GM11168 (cell line): ENCODE measurements around the gene MTG1.
"Not testable (repeated sequence)": the region's sequence is repeated elsewhere in the genome, so short reads cannot be mapped to it uniquely, and the experiment has no call there.

Source experiments
- in situ Hi-C: fragments of 300-500 bp; cut with MboI; formaldehyde crosslinking; loops from one replicate; pipeline ENCODE4 v1.12.0; 2022; ENCODE audit warnings: low sequenced_read_pairs; ENCODE audit not compliant: unreplicated experiment

Gene MTG1

DNA sequence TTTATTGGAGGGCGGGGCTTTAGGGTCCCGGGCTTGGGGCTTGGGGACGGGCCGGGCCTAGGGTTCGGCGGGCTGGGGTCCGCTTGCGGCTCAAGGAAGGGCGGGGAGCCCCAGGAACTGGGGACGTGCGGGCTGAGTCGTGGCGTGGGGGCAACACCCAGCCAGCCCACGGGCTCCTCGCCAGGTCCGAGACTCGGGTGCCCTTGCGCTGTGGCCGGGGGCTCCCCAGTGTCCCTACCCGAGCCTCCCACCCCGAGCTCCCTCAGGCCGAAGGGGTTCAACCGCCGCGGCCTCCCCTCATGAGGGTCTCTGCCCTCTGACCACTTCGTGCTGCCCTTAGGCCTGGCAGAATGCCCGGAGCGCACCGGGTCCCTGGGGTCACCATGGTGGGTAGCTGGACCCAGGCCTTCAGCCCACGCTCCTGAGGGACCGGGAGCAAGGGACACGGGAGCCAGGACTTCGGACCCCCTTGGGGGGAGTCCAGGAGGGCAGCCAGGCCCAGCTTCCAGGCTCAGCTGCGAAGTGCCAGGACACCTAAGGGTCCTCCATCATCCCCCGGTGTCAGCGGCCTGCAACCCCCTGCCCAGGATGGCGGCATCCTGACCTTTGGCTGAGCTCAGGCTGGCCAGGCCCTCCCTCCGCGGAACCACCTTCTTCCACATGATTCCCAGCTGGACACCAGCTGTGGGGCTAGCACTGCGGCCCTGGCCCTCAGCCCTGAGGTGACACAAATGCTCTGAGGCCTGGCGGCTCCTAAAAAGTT is 35.6 kb upstream of the MTG1 start:
- in situ Hi-C loops: no loop called here

DNA sequence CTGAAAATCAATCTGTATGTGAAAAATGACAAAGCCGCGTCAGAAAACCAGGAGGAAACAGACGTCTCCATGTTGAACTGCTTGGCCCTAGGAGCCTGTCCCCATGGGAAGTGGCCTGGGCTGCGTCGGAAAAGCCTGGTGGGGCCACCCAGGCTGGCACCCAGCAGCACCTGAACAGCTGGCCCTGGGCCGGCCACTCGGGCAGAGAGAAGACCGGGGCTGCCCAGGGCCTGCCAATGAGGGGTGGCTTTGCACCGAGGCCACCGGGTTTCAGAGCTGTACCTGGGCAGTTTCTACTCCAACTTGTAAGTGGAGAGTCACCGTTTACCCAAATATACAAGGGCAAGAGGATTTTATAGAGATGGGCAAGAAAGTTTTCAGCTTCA is 35.0 kb upstream of the MTG1 start:
- in situ Hi-C loops: no loop called here

DNA sequence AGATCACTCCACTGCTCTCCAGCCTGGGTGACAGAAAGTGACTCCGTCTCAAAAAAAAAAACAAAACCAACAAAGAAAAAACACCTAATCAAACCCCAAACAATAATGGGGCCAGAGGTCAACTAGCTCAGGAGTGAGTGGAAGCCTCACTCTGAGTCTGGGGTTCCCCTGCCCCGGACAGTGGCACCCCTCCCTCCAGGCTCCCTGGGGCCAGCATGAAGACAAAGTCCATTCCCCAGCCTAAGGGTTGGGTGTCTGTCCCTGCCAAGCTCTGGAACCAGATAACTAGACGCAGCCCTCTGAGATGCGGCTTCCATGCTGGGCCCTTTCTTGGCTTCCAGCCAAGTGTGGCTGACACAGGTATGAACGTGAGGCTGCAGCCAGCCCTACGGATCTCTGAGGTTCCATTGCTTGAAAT is 34.4 kb upstream of the MTG1 start:
- in situ Hi-C loops: no loop called here

DNA sequence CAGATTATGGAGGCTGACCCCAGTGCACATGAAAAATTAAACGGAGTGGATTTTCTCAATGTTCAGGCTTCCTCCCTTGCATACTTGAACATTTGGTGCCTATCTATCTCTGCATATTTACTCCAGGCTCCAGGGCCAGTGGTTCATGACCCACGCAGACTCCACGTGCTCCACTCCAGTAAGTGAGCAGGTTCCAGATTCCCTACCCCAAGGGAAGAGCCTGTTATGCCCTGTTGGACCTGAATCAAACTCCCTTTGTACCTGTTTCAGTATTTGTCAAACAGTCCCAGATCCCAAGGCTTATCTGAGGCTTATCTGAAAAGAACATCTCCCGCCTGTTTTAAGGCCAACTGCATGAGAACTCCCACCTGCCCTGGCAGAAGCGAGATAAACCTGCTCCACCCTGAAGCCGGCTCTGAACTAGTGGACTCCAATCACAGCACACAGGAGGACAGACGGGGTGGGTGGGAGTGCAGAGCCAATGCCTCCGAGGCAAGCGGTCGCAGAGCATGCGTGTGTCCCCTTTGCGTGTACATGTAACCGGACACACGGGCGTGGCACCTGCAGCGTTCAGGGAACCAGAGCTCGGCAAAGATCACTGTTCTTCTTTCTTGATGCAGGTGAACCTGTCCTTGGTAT is 33.9 kb upstream of the MTG1 start:
- in situ Hi-C loops: no loop called here

DNA sequence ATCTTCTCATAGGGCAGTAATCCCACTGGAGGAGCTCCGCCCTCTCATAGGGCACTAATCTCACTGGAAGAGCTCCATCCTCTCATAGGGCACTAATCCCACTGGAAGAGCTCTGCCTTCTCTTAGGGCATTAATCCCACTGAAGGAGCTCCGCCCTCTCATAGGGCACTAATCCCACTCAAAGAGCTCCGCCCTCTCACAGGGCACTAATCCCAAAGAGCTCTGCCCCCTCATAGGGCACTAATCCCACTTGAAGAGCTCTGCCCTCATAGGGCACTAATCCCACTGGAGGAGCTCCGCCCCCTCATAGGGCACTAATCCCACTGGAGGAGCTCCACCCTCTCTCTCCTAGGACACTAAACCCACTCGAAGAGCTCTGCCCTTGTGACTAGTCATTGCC is 32.7 kb upstream of the MTG1 start:
- in situ Hi-C loops: no loop called here

DNA sequence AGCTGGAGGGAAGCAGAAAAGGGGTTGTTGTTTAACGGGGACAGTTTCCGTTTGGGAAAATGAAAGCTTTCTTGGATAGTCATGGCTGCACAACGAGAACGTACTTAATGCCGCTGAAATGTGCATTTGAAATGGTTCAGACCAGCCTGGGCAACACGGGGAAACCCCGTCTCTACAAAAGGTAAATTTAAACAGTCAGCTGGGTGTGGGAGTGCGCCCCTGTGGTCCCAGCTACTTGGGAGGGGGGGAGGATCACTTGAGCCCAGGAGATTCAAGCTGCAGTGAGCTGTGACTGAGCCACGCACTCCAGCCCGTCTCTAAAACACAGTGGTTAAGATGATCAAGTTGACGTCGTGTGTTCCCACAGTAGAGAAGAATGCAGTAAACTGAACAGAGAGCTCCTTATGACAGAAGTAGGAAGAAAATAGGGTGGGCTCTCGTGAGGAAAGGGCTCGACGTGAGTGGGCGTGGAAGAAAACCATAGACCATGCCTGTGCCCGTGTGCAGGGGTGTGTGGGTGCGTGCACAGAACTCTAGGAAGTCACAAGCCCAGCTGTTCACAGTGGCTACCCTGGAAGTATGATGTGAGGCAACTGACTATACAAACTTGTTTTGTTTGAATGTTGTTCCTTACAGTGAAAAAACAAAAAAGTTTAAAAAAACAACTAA is 32.0 kb upstream of the MTG1 start:
- in situ Hi-C loops: no loop called here

DNA sequence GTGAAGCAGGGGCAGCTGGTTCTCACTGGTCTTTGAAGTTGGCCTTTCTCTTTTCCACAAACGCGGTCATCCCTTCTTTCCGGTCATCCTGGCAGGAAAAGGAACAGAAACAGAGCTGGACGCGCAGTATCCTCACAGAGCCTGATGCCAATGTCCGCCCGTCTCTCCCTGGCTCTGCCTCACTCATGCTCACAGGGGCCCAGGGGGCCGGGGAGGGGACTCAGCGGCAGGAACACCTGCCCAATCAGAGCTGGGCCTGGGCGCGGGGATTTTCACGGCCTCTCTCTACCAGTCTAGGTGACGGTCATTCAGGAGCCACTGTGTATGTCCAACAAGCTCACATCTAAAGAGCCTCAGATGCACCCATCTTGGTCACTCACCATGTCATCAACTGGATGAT is 31.1 kb upstream of the MTG1 start:
- in situ Hi-C loops: no loop called here

DNA sequence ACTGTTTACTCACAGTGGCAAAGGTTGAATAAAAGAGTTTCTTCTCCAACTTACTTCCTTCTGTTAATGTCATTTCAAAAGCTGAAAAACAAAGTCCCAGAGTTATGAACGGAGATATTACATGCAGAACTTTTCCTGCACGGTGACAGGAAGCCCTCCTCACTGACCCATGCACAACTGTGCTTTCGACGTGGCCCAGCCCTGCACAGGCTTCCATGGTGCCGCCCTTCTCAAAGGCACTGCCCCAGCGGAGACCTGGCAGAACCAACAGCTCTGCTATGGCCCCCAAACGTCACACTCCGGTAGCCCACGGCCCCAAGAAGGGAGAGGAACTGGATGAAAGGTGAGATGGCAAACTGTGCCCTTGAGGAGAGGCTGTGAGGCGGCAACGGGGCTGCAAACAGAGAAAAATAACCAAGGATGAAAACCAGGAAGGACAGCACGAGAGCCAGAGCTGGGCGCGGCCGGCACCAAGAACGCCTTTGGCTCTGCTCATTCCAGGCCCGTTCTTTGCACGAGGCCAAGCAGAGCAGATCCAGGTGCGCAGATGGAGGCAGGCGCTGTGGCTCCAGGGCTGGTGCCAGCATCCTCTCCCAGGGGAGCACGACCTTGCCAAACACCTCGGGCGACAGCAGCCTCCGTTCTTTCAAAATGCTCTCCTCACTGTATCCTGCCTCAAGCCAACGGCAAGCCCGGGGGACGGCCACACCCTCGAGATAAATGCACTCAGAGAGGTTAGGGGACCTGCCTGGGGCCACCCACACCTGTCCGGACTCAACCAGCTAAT is 29.1 kb upstream of the MTG1 start:
- in situ Hi-C loops: no loop called here

DNA sequence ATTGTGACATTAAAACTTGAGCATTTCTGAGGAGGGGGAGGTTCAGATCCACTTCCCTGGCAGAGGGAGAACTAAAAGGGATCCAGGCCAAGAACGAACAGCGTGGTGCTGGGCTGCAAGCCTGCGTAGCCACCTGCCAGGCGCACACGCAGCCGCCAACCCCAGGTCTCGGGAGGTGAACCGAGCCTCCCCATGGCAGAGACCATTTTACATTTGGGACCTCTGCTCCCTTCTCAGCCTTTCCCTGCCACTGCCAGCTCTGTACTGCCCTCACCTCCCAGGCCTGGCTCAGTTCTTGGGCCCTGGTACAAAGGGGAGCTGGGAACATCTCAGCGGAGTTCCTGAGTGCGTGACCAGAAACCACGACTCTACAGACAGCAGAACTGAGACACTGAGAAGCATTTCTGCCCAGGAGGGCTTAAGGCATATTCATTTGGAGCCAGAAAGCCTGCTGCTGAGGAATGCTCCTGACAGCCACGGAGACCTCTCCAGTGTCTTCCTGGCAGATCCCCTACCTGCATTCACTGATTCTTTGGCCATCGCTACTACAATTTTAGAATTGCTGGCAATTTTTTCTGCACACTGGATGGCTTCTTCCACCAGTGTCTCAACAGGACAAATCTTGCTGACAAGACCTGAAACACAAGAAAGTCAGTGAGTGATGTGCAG is 28.4 kb upstream of the MTG1 start:
- in situ Hi-C loops: no loop called here

DNA sequence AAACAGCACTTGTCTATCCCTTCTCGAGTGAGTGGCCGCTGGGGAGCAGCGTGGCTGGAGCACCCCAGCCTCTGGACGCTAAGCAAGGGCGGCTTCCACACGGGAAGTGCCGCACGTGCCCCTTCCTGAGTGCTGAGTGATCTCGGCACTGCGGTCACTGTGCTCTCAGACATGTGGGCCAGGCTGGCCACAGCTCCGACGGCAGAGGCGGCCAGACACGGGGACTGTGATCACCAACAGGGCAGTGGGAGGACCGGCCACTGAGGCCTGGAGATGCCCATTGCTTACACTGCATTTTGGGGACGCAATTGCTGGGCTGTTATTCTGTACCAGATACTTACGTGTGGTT is 27.9 kb upstream of the MTG1 start:
- in situ Hi-C loops: no loop called here

DNA sequence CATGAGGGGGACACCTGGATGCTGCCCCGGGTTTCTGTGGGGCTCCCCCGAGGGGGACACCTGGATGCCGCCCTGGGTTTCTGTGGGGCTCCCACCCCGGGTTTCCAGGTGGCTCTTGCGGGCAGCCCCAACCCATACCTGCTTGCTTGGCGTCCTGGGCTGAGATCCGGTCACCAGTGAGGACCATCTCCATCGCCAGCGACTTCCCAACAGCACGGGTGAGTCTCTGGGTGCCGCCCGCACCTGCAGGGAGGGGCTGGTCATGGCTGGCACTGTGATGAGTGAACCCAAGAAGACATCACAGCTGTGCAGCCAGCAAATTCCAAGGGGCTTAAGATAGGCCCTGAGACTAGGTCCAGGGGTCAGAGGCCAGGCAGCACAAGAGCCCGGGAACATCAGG is 27.2 kb upstream of the MTG1 start:
- in situ Hi-C loops: no loop called here

DNA sequence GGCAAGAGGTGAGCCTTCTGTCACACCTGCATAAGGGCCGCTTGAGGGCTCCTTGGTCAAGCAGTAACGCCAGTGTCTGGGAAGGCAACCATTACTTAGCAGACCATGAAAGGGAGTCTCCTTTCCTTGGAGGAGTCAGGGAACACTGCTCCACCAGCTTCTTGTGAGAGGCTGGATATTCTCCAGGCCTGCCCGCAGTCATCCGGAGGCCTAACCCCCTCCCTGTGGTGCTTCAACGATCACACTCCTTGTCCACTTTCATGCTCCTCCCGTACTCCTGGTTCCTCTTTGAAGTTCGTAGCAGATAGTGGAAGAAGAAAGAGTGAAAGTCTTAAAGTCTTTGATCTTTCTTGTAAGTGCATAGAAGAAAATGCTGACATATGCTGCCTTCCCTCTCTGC is 26.5 kb upstream of the MTG1 start:
- in situ Hi-C loops: not testable (repeated sequence)

DNA sequence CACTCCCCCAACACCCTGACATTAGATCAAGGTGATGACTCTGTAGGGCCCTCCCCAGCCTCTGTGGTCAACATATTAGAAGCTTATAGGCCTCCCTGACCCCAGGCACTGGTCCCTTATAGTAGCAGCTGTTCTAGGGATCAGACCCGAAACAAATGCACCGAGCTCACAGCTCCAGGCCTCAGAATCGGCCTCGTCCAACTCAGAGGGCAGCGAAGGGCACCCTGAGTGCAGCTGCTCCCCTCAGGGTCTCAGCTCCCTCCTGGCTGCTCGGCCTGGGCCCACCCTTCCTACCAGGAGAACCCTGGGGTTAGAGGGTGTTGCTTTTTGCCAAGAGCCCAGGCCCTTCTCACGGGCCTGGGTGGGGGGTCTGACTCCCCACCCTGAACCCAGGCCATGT is 25.8 kb upstream of the MTG1 start:
- in situ Hi-C loops: no loop called here

DNA sequence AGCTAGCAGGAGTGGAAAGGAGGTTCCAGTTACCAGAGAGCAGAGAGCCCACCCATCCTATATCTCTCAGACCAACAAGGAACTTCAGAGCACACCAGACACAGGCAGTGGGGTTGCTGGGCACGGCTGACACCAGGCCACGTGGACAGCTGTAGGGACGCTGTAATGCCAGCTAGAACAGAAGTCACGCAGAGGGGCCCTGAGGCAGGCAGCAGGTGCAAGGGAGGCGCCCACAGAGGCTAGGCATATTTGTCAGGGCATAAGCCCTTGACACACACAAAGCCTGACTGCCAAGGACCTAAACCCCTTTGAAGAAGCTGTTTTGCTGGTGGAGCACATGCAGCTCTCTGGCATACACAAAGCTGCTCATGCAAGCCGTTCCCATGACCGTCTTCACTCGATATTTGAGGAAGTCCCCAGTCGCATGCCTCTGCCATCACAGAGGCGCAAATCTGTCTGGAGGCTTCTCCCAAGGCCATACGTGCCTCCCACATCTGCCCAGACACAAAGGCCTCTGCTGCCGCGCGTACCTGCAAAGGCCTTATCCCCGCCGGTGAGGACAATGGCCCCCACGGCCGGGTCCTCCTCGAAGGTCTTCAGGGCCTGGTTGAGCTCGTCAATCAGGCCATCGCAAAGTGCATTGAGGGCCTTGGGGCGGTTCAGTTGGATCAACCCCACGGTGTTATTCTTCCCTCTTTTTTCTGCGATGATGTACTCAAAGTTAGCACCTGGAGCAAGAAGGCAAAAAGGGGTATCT is 23.7 kb upstream of the MTG1 start:
- in situ Hi-C loops: no loop called here

DNA sequence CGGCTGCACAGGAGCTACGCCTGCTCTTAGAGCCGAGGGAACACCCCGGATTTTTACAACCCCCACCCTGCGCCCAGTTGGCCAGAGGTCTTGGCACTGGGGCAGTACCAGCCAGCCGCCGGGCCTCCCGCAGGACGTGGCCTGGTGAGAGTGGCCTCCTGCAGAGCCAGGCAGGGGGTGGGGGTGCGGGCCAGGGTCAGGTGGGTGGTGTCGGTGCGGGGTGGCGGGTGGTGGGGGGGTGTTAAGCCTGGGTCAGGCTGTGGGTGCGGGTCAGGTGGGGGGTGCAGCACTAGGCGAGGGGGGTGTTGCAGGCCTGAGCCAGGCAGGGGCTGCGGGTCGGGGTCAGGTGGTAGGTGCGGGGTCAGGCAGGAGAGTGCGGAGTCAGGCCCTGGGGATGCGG is 21.4 kb upstream of the MTG1 start:
- in situ Hi-C loops: no loop called here

DNA sequence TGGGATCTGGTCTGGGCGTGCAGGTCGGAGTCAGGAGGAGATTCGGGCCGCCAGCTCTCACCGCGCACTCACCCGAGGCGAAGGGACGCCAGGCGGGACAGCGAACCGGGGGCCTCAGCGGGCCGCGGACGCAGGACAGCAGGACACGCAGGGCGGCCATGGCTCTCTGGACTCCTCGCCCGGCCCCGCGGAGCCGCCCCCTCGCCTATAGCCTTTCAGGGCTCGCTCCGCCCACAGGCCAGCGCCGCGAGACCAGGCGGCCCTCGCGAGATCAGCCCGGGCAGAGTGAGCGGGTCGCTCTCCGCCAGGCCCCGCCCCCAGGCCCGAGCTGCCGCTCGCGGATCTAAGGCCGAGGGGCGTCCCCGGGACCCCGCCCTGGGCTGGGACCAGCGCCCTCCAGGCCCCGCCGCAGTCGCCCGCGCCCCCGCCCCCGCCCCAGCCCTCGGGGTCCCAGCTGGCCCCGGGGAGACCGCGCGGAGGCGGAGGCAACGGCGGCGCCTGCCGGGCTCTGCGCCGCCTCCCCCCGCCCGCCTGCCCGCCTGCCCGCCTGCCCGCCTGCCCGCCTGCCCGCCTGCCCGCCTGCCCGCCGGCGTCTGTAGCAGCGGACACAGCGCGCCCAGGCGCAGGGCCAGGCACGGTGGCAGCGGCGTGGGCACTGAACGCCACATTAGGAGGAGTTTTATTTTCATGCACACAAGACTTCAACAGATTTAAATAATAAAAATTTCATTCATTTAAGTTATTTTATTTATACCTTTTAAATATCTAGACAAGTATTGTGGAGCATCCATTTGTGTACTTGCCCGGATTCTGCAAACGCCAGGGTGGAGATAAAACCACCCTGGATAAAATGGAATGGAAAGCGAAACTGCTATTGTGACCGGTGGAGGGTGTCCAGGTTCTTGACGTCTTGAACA is 20.5 kb upstream of the MTG1 start, which contains the start of gene ECHS1:
Gene ECHS1, minus strand, starts transcription at position 181 of the 917 bp plus-strand sequence. Its CDS starts 21 bp downstream, at position 160.
- in situ Hi-C loops: no loop called here

DNA sequence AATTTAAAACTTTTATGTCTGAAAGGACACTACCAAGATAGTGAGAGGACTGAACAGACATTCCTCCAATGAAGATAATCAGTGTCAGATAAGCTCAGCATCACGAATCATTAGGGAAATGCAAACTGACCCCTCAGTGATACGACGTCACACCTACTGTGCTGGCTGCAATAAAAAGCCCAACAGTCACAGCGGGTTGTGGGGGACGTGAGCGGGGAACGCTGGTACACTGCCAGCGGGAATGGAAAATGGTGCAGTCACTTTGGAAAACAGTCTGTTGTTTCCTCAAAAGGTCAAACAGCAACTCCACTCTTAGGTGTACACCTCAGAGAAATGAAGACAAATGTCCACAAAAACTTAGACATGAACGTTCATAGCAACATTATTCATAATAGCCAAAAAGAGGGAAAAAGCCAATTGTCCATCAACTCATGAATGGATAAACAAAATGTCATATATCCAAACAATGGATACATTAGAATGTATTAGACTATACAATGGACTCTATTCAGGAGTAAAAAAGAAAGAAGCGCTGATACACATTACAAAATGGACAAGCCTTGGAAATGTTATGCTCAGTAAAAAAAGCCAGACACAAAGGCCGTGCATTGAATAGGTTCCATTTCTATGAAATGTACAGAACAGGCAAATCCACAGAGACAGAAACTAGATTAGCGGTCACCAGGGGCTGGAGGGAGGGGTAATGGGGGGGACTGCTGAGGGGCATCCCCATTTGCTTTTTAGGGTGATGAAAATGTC is 18.4 kb upstream of the MTG1 start:
- in situ Hi-C loops: no loop called here

DNA sequence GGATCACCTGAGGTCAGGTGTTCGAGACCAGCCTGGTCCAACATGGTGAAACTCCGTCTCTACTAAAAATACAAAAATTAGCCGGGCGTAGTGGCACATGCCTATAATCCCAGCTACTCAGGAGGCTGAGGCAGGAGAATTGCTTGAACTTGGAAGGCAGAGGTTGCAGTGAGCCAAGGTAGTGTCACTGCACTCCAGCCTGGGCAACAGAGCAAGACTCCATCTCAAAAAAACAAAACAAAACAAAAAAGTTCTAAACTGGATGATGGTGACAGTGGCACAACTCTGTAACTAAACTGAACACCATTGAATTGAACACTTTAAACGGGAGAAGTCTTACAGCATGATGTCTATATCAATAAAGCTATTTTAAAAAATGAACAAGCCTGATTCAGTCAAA is 17.8 kb upstream of the MTG1 start:
- in situ Hi-C loops: not testable (repeated sequence)
